Suprapubic skin (tissue), 4 donors: ENCODE measurements around the gene TCAP. TPM values are rescaled to one million over a fixed set of nuclear protein-coding genes. Genes with fewer than 3 reads are reported as not detected.

Source experiments
- DNase-seq, 2 donors: peaks; one replicate each; pipeline ENCODE4 v3.0.0-alpha.2; 2019; ENCODE audit warnings: low spot score in 2 of 2
- H3K27ac ChIP-seq: fragments of 200-600 bp; sonication (generic); one replicate; pipeline ENCODE4 v1.5.1; 2019
- H3K27me3 ChIP-seq: fragments of 200-600 bp; sonication (generic); one replicate; pipeline ENCODE4 v1.5.1; 2019
- H3K36me3 ChIP-seq: fragments of 200-600 bp; sonication (generic); one replicate; pipeline ENCODE4 v1.5.1; 2019
- H3K4me1 ChIP-seq: fragments of 200-600 bp; sonication (generic); one replicate; pipeline ENCODE4 v1.5.1; 2019
- H3K4me3 ChIP-seq: fragments of 200-600 bp; sonication (generic); one replicate; pipeline ENCODE4 v1.5.1; 2019; ENCODE audit warnings: mild to moderate bottlenecking
- H3K9me3 ChIP-seq: fragments of 200-600 bp; sonication (generic); one replicate; pipeline ENCODE4 v1.5.1; 2019
- EP300 ChIP-seq: sonication (generic); formaldehyde crosslinking; IDR thresholded peaks from one replicate; pipeline ENCODE4 v1.6.1; 2017; ENCODE audit warnings: antibody characterized with exemption
- POLR2A ChIP-seq, 2 donors: fragments of 450-650 bp; IDR thresholded peaks; one replicate each; pipeline ENCODE4 v1.6.1; 2017; ENCODE audit warnings: antibody characterized with exemption in 2 of 2, mild to moderate bottlenecking in 2 of 2, moderate library complexity in 2 of 2
- POLR2AphosphoS5 ChIP-seq, 3 donors: sonication (generic); formaldehyde crosslinking; IDR thresholded peaks; one replicate each; pipeline ENCODE4 v1.6.1; 2017; ENCODE audit warnings: antibody characterized with exemption in 3 of 3
- WGBS: methylation state at CpG from one replicate; pipeline ENCODE4 v1.1.5; 2018; 5-methylcytosine and 5-hydroxymethylcytosine counted together
- total RNA-seq, 4 donors: library from RNA; depleted of rRNA; stranded (reverse); fragments of >200 nt; gene quantifications; one replicate each; pipeline ENCODE4 v1.1.0, GENCODE V29; 2016
- TF ChIP-seq, protein P1 (sequence below), 2 donors: fragments of 200-600 bp in 1 of 2; fragments of 450-650 bp in 1 of 2; sonication (generic) in 1 of 2; IDR thresholded peaks; one replicate each; pipeline ENCODE4 v1.5.1; 2016 to 2019; ENCODE audit warnings: antibody characterized with exemption in 2 of 2, mild to moderate bottlenecking in 1 of 2, moderate library complexity in 1 of 2

TCAP gene
- total RNA-seq, 4 donors from 2014 or later: 0.57 to 2.4 (median 1.1) TPM; not detected in 1

- H3K4me3 ChIP-seq: no peak overlapping the region
- 68% methylated on average over 14 of the region's 14 CpGs for WGBS
Measured at GRCh38 chr17:39653662-39654331, 11.4 kb upstream of the TCAP start.

DNA sequence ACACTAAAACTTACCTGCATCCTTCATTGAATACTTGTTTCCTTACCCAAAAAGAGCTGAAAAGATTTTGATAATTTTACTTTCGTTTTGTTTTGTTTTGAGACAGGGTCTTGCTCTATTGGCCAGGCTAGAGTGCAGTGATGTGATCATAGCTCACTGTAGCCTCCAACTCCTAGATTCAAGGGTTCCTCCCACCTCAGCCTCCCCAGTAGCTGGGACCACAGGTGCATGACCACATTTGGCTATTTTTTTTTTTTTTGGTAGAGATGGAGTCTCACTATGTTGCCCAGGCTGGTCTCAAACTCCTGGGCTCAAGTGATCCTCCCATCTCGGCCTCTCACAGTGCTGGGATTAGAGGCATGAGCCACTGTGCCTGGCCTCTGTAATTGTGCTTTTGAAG lies 10.0 kb upstream of the TCAP start:
- Histone ChIP-seq H3K27ac (no peak overlapping the region), H3K4me3 (no peak overlapping the region), H3K27me3 (no peaks in the 10 kb centered on the region), H3K9me3 (no peaks in the 10 kb centered on the region), H3K36me3 (peaks cover 44% of the 10 kb centered on the region), H3K4me1 (peaks cover 31% of the 10 kb centered on the region)
- no peak for DNase-seq
- TF ChIP-seq EP300 (no peak), POLR2A (IDR thresholded peaks at IDR 0.05) (no peak), POLR2AphosphoS5 (IDR thresholded peaks at IDR 0.05) (no peak)
- TF ChIP-seq, protein P1, sequence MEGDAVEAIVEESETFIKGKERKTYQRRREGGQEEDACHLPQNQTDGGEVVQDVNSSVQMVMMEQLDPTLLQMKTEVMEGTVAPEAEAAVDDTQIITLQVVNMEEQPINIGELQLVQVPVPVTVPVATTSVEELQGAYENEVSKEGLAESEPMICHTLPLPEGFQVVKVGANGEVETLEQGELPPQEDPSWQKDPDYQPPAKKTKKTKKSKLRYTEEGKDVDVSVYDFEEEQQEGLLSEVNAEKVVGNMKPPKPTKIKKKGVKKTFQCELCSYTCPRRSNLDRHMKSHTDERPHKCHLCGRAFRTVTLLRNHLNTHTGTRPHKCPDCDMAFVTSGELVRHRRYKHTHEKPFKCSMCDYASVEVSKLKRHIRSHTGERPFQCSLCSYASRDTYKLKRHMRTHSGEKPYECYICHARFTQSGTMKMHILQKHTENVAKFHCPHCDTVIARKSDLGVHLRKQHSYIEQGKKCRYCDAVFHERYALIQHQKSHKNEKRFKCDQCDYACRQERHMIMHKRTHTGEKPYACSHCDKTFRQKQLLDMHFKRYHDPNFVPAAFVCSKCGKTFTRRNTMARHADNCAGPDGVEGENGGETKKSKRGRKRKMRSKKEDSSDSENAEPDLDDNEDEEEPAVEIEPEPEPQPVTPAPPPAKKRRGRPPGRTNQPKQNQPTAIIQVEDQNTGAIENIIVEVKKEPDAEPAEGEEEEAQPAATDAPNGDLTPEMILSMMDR (IDR thresholded peaks at IDR 0.05): no peak
- 98% methylated on average over 2 of the region's 2 CpGs for WGBS

More at GRCh38 chr17:39653662-39654331, 11.4 kb upstream of the TCAP start:
- no peak for DNase-seq
- no peak for TF ChIP-seq EP300
- TF ChIP-seq, protein P1 (IDR thresholded peaks at IDR 0.05): peak; percentile 61 to 79
- H3K27ac ChIP-seq: no peak overlapping the region
- H3K9me3 ChIP-seq: no peaks in the 10 kb centered on the region
- H3K27me3 ChIP-seq: no peaks in the 10 kb centered on the region
- peaks cover 25% of the 10 kb centered on the region for H3K4me1 ChIP-seq
- peaks cover 32% of the 10 kb centered on the region for H3K36me3 ChIP-seq

DNA sequence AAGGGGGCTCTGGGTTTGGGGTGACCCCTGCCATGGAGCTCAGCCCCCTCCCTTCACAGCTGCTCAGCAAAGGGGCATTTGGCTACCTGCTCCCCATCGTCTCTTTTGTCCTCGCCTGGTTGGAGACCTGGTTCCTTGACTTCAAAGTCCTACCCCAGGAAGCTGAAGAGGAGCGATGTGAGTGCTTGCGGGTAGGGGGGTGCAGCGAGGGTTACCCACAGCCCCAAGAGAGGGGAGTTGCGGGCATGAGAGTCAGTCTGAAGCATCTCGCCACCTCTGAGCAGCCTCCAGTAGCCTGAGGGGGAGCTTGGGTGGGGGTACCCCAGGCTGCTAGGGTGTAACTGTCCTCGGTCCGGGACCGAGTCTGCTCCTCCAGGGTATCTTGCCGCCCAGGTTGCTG lies 6.8 kb upstream of the TCAP start:
- no peak for TF ChIP-seq POLR2A (IDR thresholded peaks at IDR 0.05)
- TF ChIP-seq, protein P1 (IDR thresholded peaks at IDR 0.05): no peak
- no peak for TF ChIP-seq EP300
- TF ChIP-seq POLR2AphosphoS5 (IDR thresholded peaks at IDR 0.05): no peak
- WGBS: 100% methylated on average over 1 of the region's 11 CpGs
- peaks cover 36% of the 10 kb centered on the region for H3K4me1 ChIP-seq

DNA sequence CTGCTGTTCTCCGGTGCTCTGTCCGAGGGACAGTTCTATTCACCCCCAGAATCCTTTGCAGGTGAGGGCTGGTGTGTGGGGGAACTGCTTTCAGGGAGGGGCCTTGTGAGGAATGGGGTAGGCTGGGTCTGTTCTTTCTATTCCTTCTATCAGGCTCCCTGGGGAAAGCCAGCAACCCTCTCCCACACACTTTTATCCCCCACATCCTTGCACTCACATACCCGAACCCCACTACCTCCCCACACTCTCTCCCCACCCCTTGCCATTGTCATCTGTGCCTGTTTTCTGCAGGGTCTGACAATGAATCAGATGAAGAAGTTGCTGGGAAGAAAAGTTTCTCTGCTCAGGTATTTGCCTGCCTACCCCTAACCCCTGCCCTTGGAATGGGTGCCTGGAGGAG lies 6.4 kb upstream of the TCAP start:
- Histone ChIP-seq H3K9me3 (no peaks in the 10 kb centered on the region), H3K27ac (no peak overlapping the region), H3K27me3 (no peaks in the 10 kb centered on the region), H3K4me3 (no peak overlapping the region), H3K36me3 (peaks cover 66% of the 10 kb centered on the region), H3K4me1 (peaks cover 36% of the 10 kb centered on the region)
- TF ChIP-seq POLR2A (IDR thresholded peaks at IDR 0.05) (no peak), EP300 (no peak)
- TF ChIP-seq, protein P1 (IDR thresholded peaks at IDR 0.05): no peak
- 92% methylated on average over 3 of the region's 3 CpGs for WGBS
- DNase-seq: no peak

More for the DNA sequence above, 6.8 kb upstream of the TCAP start:
- H3K36me3 ChIP-seq: peaks cover 66% of the 10 kb centered on the region
- H3K9me3 ChIP-seq: no peaks in the 10 kb centered on the region
- DNase-seq: no peak
- H3K4me3 ChIP-seq: no peak overlapping the region
- no peaks in the 10 kb centered on the region for H3K27me3 ChIP-seq
- no peak overlapping the region for H3K27ac ChIP-seq

DNA sequence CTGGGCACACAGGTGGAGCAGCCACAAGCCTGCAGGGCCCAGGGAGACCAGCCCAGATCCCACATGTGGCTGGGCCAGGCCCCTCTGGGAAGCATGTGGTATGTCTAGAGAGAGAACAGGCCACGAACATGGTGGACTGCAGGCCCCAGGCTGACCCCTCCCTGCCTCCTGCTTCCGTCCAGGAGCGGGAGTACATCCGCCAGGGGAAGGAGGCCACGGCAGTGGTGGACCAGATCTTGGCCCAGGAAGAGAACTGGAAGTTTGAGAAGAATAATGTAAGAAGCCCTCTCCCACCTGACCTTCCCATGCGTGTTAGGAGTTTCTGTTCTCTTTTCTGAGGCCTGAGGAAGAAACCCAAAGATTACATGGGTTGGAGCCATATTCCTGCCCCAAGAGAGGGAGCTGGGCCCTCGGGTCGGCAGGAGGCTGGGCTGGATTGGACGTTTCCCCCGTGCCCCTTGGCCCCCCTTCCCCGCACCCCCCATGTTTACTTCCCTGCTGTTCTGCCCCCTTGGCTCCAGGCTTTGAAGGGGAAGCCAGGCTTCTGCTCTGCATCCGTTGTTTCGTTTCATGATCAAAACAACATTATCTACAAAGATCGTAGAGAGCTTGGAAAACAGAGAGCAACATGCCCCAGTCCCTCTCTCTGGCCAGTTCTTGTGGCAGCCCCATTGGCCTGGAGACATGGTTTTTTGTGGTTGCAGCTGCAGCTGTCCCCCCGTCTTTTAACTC lies 5.7 kb upstream of the TCAP start:
- Histone ChIP-seq H3K27me3 (no peaks in the 10 kb centered on the region), H3K36me3 (peaks cover 63% of the 10 kb centered on the region), H3K27ac (no peak overlapping the region), H3K4me3 (no peak overlapping the region), H3K4me1 (peaks cover 37% of the 10 kb centered on the region), H3K9me3 (no peaks in the 10 kb centered on the region)
- DNase-seq: no peak
- no peak for TF ChIP-seq POLR2A (IDR thresholded peaks at IDR 0.05)
- no peak for TF ChIP-seq EP300
- TF ChIP-seq, protein P1 (IDR thresholded peaks at IDR 0.05): no peak
- no peak for TF ChIP-seq POLR2AphosphoS5 (IDR thresholded peaks at IDR 0.05)
- 72% methylated on average over 15 of the region's 15 CpGs for WGBS
